MG63 (cell line): Measurements from ENCODE around the gene NECTIN4. TPM values are rescaled to one million over a fixed set of nuclear protein-coding genes. Genes with fewer than 3 reads are reported as not detected.

Source experiments
- DNase-seq: peaks from one replicate; pipeline ENCODE4 v3.0.0-alpha.2; 2020
- H3K27me3 ChIP-seq: fragments of 250-450 bp; sonication (Bioruptor Pico); 2 replicates; pipeline ENCODE4 v1.5.1; 2020; ENCODE audit warnings: mild to moderate bottlenecking, moderate library complexity
- H3K36me3 ChIP-seq: fragments of 250-450 bp; sonication (Bioruptor Pico); 2 replicates; pipeline ENCODE4 v1.5.1; 2020; ENCODE audit warnings: mild to moderate bottlenecking, moderate library complexity
- H3K4me3 ChIP-seq: fragments of 250-450 bp; sonication (Bioruptor Pico); 2 replicates; pipeline ENCODE4 v1.5.1; 2020; ENCODE audit warnings: mild to moderate bottlenecking, moderate library complexity
- H3K9me3 ChIP-seq: fragments of 250-450 bp; sonication (Bioruptor Pico); 2 replicates; pipeline ENCODE4 v1.5.1; 2020; ENCODE audit warnings: mild to moderate bottlenecking, moderate library complexity
- total RNA-seq: library from RNA; depleted of rRNA; stranded (reverse); fragments of >200 nt; shearing (Covaris generic); gene quantifications from 2 replicates; pipeline ENCODE4 v1.2.3, GENCODE V29; 2014; ENCODE audit warnings: low replicate concordance

The NECTIN4 gene
- total RNA-seq, 1 experiment from 2014 or later, result not detected

DNA sequence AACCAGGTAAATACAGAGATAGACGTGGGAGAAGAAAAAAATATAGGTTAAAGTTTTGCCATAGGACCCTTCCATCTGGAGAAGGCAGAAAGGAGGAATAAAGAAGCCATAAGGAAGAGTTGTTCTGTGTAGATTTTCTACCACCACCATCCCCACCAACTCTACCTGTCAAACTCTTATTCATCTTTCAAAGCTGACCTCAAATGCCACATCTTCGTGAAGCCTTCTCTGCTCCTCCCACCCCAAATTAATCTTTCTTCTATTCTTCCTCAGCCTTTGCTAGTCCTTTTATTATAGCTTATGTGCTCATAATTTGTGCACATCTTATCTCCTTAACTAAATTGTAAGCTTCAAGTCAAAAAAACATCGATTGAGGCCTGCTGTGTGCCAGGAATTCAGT is 1.3 kb upstream of the NECTIN4 start:
- no peaks in the 10 kb centered on the region for H3K27me3 ChIP-seq
- H3K36me3 ChIP-seq, result no peaks in the 10 kb centered on the region; the same call in 1 of the 2 replicates
- H3K4me3 ChIP-seq, result no peak overlapping the region
- no peak for DNase-seq
- no peaks in the 10 kb centered on the region for H3K9me3 ChIP-seq

GRCh38 chr1:161089938-161090337 is 580 bp upstream of the NECTIN4 start:
- no peak for DNase-seq
- Histone ChIP-seq H3K27me3 (no peaks in the 10 kb centered on the region), H3K4me3 (no peak overlapping the region), H3K9me3 (no peaks in the 10 kb centered on the region), H3K36me3 (no peaks in the 10 kb centered on the region)

DNA sequence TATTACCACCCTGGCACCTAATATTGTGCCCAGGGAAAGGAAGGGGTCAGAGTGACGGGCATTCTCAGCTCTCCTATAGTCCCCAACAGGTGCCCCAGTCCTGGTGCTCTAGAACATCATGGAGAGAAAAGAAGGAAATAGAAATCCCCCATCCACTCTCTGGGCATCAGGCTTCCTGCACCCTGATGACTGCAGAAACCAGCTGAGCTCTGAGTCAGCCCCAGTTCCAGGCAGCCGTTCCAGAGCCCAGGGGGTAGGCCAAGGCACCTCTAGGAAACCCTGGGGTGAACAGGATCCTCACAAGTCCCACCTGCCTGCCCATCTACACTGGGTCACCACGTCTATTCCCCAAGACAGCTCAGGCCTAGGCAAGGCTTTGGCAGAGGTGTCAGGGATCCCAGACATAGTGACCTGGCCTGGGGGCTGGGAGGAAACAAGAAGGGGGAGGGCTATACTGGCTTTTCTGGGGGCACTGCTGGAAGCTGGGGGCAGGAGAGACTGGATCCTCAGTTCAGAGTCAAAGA is 709 bp downstream of the NECTIN4 start:
- Histone ChIP-seq H3K4me3 (no peak overlapping the region), H3K36me3 (no peaks in the 10 kb centered on the region), H3K27me3 (no peaks in the 10 kb centered on the region), H3K9me3 (no peaks in the 10 kb centered on the region)
- peak; percentile 50 for DNase-seq

DNA sequence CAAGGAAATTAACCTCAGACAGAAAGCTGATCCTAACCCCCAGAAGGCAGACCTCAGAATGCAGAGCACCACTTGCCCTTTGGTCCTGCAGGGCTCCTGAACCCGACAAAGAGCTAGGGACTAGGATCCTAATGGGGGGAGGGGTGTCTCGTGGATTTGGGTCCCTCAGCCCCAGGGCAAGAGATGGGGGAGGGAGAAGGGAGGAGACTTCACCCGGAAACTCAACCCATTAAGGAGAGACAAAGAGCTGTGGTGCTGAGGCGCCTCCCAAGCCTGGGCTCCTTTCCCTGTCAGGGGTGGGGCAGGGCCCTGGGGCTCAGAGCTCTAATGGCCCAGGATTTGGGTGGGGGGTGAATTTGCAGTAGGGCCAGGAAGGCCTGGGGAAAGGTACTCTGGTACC is 2.9 kb downstream of the NECTIN4 start:
- no peaks in the 10 kb centered on the region for H3K27me3 ChIP-seq
- no peak for DNase-seq
- H3K9me3 ChIP-seq, result no peaks in the 10 kb centered on the region
- H3K4me3 ChIP-seq, result no peak overlapping the region
- H3K36me3 ChIP-seq, result no peaks in the 10 kb centered on the region

DNA sequence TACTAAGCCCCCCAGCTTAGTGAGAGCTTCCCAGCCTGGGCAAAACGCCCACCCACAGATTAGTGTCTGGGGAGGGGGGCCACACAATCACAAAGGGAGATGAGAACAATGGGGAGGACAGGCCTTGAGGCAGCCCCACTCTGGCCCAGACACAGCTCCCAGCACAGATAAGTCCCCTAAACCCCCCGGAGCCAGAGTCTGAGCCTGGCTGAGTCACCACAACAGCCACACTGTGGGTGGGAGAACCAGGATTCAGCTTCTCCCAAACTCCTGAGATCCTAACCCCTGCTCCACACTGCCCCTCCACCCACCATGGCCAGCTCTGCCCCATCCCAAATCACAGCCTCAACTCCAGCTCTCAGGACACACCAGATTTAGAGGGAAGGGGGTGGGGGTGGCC is 4.2 kb downstream of the NECTIN4 start:
- Histone ChIP-seq H3K9me3 (no peaks in the 10 kb centered on the region), H3K4me3 (no peak overlapping the region), H3K27me3 (no peaks in the 10 kb centered on the region), H3K36me3 (no peaks in the 10 kb centered on the region)
- peak; percentile 59 for DNase-seq

DNA sequence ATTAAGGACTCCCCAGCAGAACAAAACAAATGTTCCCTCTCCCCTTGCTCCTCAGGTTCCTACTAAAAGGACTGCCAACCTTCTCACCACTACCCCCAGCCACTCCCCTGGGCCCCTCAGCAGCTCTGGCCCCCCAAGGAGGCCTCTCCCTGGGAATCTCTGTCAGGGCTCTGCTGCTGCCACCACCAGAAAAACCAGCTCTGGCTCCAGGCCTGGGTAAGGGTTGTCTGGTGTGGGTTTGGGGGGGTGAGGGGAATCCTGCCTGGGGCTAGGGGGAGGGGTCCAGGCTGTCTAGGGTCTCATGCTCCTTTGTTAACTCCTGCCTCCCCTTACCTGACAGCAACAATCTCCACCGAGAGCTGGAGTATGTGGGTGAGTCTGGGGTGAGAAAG is 4.8 kb downstream of the NECTIN4 start:
- H3K36me3 ChIP-seq, result no peaks in the 10 kb centered on the region
- H3K4me3 ChIP-seq, result no peak overlapping the region
- no peaks in the 10 kb centered on the region for H3K27me3 ChIP-seq
- no peaks in the 10 kb centered on the region for H3K9me3 ChIP-seq
- no peak for DNase-seq

- Histone ChIP-seq H3K27me3 (no peaks in the 10 kb centered on the region), H3K36me3 (no peaks in the 10 kb centered on the region), H3K9me3 (no peaks in the 10 kb centered on the region), H3K4me3 (no peak overlapping the region)
- DNase-seq, result no peak
Observed at GRCh38 chr1:161083748-161084596, 5.4 kb downstream of the NECTIN4 start.

DNA sequence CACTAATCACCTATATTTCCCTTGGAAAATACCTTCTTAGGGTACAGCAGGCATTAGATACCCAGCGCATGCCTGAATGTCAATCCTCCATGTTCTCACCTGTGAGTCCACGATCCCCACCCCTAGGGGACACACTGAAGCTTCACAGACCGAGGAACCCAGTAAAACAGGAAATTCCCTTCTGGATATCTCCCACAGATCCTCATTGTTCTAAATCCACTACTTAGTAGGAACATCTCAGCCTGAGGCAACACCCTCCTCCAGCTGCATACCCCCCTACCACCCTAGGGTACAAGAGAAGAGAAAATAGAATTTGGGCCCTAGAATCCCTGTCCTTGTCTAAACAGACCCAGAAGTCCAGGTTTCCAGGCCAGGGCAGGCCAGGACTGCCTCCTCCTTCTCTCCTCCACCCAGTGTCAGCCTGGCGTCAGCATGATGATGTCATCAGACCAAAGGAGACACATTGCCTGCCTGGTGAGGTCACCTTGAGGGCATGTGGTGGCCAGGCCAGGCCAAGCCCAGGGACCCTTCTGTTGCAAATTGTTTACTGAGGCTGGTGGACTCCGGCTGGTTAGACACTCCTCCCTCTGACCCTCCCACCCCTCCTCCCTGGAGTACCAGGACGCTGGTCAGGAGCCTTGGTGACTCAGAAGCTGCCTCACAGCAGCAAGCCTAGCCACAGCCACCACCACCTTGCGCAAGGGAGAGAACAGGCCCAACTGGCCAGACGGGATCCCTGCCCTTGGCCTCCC is 6.2 kb downstream of the NECTIN4 start:
- DNase-seq, result peak; percentile 94
- no peak overlapping the region for H3K4me3 ChIP-seq
- H3K9me3 ChIP-seq, result no peaks in the 10 kb centered on the region
- no peaks in the 10 kb centered on the region for H3K27me3 ChIP-seq
- H3K36me3 ChIP-seq, result no peaks in the 10 kb centered on the region

DNA sequence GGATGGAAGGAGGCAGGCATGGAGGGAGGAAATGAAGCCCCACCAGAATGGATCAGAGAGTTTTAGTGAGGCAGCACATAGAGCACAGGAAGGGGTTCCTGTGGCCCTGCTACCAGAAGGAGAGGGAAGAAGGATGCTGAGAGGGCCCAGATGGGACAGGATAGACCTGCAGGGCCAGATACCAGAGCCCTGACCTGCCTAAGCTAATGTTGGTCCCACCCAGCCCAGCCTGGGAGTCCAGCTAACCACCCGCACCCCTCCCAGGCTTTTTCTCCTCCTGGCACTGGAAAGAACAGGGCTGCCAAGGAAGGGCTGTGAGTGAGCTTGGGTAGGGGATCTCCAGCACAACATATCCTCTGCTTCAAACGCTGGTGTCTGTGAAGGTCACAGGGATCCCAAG is 6.9 kb downstream of the NECTIN4 start:
- Histone ChIP-seq H3K9me3 (no peaks in the 10 kb centered on the region), H3K27me3 (no peaks in the 10 kb centered on the region), H3K36me3 (no peaks in the 10 kb centered on the region), H3K4me3 (no peak overlapping the region)
- DNase-seq, result no peak

GRCh38 chr1:161081519-161081918 is 7.8 kb downstream of the NECTIN4 start:
- H3K36me3 ChIP-seq, result no peaks in the 10 kb centered on the region
- H3K9me3 ChIP-seq, result no peaks in the 10 kb centered on the region
- no peak for DNase-seq
- H3K27me3 ChIP-seq, result no peaks in the 10 kb centered on the region
- H3K4me3 ChIP-seq, result no peak overlapping the region

DNA sequence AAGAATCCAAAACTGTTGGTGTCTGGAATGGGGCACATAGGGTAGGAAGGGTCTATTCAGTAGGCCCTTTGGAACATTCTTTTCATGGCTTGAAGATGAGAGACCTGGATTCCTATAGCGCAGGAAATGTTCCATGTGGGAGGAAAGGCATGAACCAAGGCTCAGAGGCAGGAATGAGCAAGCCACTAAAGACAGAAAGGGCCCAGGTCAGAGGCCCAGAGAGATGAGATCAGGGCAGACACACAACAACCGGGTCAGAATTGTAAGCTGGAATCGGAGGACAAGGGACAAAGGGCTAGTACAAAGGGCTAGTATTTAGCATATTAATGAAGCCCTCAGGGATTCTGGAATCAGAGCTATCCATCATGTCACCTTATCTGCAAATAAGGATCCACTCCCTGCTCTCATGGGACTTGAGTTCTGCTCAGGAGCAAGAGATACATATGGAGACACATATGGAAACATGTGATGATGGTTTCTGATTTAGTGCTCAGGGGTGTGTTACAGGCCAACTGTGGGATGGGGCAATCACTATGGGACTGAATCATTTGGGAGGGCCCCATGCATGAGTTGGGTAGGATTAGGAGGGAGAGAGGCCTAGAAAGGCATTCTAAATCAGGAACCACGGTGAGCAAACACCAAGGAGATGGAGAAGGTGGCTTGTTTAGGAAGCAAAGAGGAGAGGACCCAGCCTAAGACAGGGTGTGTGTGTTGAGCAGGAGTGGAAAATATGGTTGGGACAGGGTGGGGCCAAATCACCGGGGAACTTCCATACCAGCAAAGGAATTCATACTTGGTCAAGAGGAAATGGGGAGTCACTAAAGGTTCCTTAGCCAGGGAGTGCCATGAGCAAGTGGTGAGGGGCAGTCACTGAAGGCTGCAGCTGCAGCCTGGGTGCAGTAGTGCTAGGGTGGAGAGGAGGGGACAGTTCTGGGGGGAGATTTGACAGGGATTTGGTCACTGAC is 8.6 kb downstream of the NECTIN4 start:
- Histone ChIP-seq H3K9me3 (no peaks in the 10 kb centered on the region), H3K27me3 (no peaks in the 10 kb centered on the region), H3K36me3 (no peaks in the 10 kb centered on the region), H3K4me3 (no peak overlapping the region)
- no peak for DNase-seq

GRCh38 chr1:161079436-161080110 is 9.8 kb downstream of the NECTIN4 start:
- Histone ChIP-seq H3K36me3 (no peaks in the 10 kb centered on the region), H3K4me3 (no peak overlapping the region), H3K9me3 (no peaks in the 10 kb centered on the region), H3K27me3 (no peaks in the 10 kb centered on the region)
- DNase-seq, result no peak

GRCh38 chr1:161077426-161077825 is 11.9 kb downstream of the NECTIN4 start:
- no peak overlapping the region for H3K4me3 ChIP-seq
- no peaks in the 10 kb centered on the region for H3K36me3 ChIP-seq
- no peak for DNase-seq
- H3K9me3 ChIP-seq, result no peaks in the 10 kb centered on the region
- H3K27me3 ChIP-seq, result no peaks in the 10 kb centered on the region

DNA sequence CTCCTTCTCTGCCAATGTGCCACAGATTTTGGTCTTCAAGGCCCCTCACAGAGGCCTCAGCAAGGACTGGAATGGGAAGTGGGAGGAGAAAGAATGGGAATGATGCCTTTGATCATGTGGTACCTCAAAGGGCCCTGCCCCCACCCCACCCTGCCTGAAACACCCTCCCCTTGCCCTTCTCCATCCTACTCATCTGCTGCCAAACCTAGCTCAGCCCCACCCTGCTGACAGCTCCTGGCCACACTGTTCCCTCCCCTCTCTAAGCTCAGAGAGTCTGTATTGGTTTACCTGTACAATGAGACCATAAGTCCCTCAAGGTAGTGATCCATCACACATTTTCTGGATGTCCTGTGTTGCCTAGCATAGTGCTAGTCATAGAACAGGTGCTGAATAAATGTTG is 12.9 kb downstream of the NECTIN4 start:
- Histone ChIP-seq H3K27me3 (no peaks in the 10 kb centered on the region), H3K4me3 (no peak overlapping the region), H3K36me3 (no peaks in the 10 kb centered on the region), H3K9me3 (no peaks in the 10 kb centered on the region)
- DNase-seq, result no peak

DNA sequence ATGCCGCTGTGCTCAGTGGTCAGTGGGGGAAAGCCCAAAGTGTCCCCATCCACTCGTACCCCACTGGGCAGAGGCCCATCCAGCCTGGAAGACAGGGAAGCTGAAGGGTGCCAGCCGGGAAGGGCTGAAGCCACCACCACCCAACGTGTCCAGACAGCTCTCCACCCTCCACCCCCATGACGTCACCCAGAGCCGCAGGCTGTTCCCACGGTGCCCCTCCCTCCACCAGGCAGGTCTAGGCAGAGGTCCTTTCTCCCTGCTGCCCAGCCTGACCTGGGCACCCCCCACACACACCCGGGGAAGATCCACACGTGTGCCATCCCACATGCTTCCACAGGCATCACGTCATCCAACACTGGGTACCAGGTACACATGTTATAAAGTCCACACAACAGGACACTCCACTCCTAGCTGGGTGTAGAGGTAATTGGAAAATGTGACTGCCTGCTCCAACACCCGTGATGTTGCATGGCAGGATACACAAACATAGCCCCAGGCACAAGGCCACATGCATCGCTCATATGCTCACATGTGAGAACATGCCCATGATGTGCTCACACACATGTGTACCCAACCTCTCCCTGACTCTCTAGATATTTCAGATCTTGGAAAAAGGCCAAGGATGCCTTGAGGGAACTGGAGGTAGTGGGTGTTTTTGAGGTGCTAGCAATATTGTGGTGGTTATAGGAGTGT is 14.5 kb downstream of the NECTIN4 start:
- H3K27me3 ChIP-seq, result no peaks in the 10 kb centered on the region
- no peak overlapping the region for H3K4me3 ChIP-seq
- no peaks in the 10 kb centered on the region for H3K36me3 ChIP-seq
- H3K9me3 ChIP-seq, result no peaks in the 10 kb centered on the region
- no peak for DNase-seq
